ENCODE measurements around the gene GRB7. TPM values are rescaled to one million over a fixed set of nuclear protein-coding genes. Genes with fewer than 3 reads are reported as not detected.

GRB7 gene
- total and polyA plus RNA-seq, 10 of the 15 experiments (the other 5 are each of a cell fraction or from before 2014, with no cell fraction given): 0.05 to 0.34 (median 0.19) TPM; not detected in 4

DNA sequence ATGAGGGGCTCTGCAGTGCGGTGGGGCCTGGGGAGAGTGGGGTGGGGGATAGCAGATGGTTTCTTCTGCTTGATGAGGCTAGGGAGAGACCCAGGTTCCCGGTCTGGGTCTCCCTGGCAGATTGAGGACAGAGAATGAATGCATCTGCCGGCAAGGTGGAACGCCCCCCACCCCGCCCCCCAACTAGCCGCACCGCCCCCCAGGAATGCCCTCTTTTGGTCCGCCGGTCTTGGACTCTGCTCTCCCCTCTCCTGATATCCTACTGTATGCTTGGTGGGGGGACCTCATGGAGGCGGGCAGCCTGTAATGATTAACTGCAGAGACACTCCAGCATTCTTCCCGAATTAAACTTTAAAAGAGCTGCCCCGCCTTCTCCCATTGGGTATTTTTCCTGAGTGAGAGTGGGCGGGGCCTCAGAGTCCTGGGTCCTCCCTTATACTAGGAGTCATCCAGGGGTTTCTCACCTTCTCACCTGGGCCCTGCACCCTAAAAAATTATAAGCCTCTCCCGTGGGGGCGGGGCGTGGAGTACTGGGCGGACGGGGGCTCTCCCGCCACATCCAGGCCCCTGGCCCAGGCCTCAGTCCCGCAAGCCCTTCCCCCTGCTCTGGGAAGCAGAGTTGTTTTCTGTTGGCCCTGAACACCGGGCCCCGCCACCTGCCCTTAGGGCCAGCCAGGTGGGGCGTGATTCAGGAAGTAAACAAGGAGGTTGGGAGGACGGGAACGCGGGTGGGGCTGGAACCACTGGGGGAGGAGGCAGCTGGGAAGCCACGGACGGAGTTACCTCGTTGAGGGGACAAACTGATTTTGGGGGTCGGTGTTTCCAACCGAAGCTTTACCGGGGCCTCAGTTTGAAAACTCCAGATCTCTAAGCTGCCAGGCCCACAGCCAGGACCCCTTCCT is 1.5 kb downstream of the GRB7 start:
- Histone ChIP-seq H3K4me1 (ENCODE audit: control insufficient read depth, insufficient read depth, low read length) (peaks cover 10% of the 10 kb centered on the region), H3K4me3 (peak overlapping the region; percentile 41; the same call in 1 of the 2 replicates), H2AFZ (ENCODE audit: control insufficient read depth, low read depth, low read length) (peak overlapping the region; percentile 52), H3K36me3 (ENCODE audit: control insufficient read depth in 2 of 2, insufficient read depth in 2 of 2, low read length in 1 of 2) (no peaks in the 10 kb centered on the region), H3K4me2 (ENCODE audit: control insufficient read depth, insufficient read depth) (peak overlapping the region; percentile 62; the same call in 1 of the 2 replicates), H4K20me1 (ENCODE audit: control insufficient read depth, insufficient read depth) (no peaks in the 10 kb centered on the region), H3K79me2 (ENCODE audit: control insufficient read depth, insufficient read depth, low read length) (no peaks in the 10 kb centered on the region), H3K27me3 (replicated peaks in 1 of 2; ENCODE audit: control insufficient read depth in 2 of 2, insufficient read depth in 2 of 2, low read length in 1 of 2) (peaks cover 0 to 2% of the 10 kb centered on the region in 2 experiments; a peak in 2 of 4 replicates), H3K27ac (ENCODE audit: control insufficient read depth, insufficient read depth) (no peak overlapping the region), H3K9ac (ENCODE audit: control insufficient read depth, insufficient read depth, low read length) (no peak overlapping the region), H3K9me3 (replicated peaks; ENCODE audit: control insufficient read depth, insufficient read depth, low read length) (no peaks in the 10 kb centered on the region)
- ChIA-PET RAD21 (ENCODE audit: unreplicated experiment) (interaction anchor here (0.5 to 1.0 kb wide), 2 partner anchors 10 to 351 kb away, joined by 3 to 4 read pairs; no protein-coding TSS in a partner anchor), POLR2A (no interaction called here), SMC1A (ENCODE audit: uncharacterized antibody, unreplicated experiment) (no interaction called here), CTCF (interaction anchor here (0.6 to 1.0 kb wide), 4 partner anchors 9 to 116 kb away, joined by 3 to 7 read pairs (median 3); partner anchors contain the start of gene MIEN1)
- DNase-seq (ENCODE audit: low read depth, low spot score): no peak
- 29% methylated on average over 32 of the region's 32 CpGs for WGBS (ENCODE audit: insufficient coverage, insufficient replicate concordance, low lambda C conversion rate, missing lambda C conversion rate)
- intact Hi-C loops (cut with micrococcal nuclease; ENCODE audit: unreplicated experiment): no loop called here
- ATAC-seq: peak; percentile 8
- TF ChIP-seq EGR1 (IDR thresholded peaks at IDR 0.05; ENCODE audit: borderline replicate concordance in 1 of 2, low read depth in 2 of 2, low read length in 2 of 2): 0 out of 3 replicates have a peak, but pooled peaks of 1 of the 2 experiments have one; percentile 0
- TF ChIP-seq EED (IDR thresholded peaks at IDR 0.05; ENCODE audit: low read depth): peak; percentile 28; the same call in 1 of the 2 replicates
- TF ChIP-seq RELB (IDR thresholded peaks at IDR 0.05; ENCODE audit: low read depth): no peak
- no peak for TF ChIP-seq ZZZ3 (IDR thresholded peaks at IDR 0.05; ENCODE audit: control insufficient read depth, insufficient read length, low read depth)
- in situ Hi-C loops (cut with MboI): no loop called here
- FAIRE-seq: peak; percentile 49
- BruUV-seq (replicated peaks): no TSS peak
